Activated CD4-positive, alpha-beta T cell treated with anti-CD3 and anti-CD28 coated beads, Interleukin-10, Interleukin-2, amounts not matched to agents 100 ng/mL and 50 ng/mL, durations not matched to agents 16 hours and 8 hours (primary cell): Measurements from ENCODE around the gene ERC1.

Source experiments
- DNase-seq: peaks from one replicate; pipeline ENCODE4 v3.0.0-alpha.2; 2020

The ERC1 gene

DNA sequence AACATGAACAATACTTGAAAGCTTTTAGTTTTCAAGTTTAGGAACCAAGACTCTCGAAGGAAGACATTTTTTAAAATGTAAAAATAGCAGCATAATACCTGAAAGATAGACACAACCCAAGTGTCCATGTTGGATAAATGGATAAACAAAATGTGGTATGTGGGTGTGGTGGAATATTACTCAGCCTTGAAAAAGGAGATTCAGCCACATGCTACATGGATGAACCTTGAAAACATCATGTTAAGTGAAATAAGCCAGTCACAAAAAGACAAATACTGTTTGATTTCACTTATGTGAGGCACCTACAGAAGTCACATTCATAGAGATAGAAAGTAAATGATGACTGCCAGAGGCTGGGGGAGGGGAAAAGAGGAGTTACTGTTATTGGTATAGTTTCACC lies 374.7 kb downstream of the ERC1 start:
- DNase-seq = no peak

DNA sequence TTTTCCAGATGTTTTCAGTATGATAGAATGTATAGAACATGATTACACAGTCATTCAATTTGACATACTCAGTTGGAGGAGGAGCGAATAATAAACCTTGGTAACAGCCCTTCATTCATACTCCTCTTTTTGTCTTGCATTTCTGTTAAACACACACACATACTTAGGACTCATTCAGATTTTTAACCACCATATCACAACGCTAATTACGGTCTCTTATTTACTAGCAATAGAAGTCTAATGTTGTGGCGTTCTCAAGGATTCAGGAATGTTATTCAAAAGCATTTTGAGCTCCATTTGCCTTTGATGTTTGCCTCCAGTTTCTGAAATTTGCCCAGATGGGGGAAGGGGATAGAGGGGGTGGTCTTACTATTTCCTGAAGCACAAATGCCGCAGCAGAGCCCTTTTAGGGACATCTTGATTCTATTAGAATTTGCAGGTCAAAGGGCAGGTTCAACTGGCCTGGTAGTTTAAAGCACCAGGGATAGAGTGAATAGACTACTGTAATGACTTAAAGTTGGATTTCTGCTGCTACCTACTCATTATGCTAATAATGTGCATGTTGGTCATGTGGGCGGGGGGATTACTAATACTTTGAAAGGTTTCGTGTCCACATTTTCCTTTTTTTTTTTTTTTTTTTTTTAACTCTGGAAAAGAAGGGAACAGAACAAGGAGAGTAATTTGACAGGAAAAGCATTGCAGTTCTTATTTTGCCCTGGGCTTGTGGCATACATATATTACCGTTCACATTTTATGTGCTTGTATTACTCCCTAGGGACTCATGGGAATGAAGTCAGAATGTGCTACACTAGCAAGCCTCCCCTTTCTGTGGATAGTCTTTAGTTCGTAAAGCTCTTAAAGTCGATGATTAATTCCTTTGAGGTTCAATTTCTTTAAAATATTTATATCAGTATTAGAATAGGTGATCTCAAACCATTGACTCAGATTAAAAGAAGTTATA lies 376.6 kb downstream of the ERC1 start:
- DNase-seq = no peak

- no peak for DNase-seq
These were observed 378.4 kb downstream of the ERC1 start for GRCh38 chr12:1369460-1369859.

- DNase-seq = no peak
These were observed 379.0 kb downstream of the ERC1 start for GRCh38 chr12:1369938-1370500.

- no peak for DNase-seq
These were observed 383.1 kb downstream of the ERC1 start for GRCh38 chr12:1373901-1374735.

GRCh38 chr12:1375323-1375722 lies 384.3 kb downstream of the ERC1 start:
- no peak for DNase-seq

- DNase-seq = no peak
These were observed 386.1 kb downstream of the ERC1 start for GRCh38 chr12:1377117-1377516.

GRCh38 chr12:1377681-1378080 lies 386.7 kb downstream of the ERC1 start:
- DNase-seq = no peak

DNA sequence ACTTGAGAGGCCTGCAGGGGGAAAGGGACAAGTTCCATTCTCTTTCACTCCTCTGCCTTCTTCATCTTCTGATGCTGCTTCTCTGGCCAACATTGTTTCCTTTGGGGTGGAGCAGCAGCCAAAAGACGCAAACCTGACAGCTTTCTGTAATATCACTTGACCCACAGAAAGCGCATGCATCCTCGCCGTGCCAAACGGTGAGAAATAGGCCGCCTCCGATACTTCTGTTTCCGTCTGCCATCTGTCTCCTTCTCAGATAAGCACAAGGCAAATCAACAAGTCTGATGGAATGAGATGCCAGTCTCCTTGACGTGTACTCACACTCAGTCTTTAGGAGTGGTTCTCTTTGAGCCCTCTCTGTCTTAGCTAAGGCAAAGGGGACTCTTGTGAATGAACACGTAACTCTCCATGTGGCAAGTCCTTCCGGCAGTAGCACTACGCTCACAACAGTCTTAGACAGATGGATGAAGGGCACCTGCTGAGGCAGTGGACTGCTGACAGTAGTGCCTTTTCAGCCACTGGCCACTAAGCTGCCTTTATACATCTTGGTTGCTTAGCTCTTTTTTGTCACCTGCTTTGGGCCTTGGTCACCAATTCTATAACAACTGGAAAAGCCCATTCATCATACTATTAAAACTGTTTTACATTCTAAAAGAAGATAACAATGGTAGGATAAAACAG lies 389.3 kb downstream of the ERC1 start:
- DNase-seq = no peak

GRCh38 chr12:1382151-1382550 lies 391.1 kb downstream of the ERC1 start:
- no peak for DNase-seq

DNA sequence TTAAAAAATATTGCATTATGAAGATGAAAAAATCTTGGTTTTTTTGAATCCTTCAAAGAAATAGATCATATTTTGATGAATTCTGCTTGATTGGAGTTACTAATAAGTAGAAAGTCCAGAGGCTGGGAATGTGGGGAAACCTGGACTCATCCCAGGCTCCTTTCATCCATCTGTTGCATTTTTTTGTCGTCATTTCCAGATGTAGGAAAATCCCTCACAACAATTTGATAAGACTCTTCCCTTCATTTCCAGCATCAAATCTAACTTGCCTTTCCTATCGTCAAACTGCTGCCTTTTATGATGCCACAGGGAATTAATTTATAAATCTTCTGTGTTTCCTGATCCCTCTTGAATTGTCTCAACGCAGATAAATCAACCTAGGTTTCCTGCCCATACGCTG lies 391.8 kb downstream of the ERC1 start:
- no peak for DNase-seq

DNA sequence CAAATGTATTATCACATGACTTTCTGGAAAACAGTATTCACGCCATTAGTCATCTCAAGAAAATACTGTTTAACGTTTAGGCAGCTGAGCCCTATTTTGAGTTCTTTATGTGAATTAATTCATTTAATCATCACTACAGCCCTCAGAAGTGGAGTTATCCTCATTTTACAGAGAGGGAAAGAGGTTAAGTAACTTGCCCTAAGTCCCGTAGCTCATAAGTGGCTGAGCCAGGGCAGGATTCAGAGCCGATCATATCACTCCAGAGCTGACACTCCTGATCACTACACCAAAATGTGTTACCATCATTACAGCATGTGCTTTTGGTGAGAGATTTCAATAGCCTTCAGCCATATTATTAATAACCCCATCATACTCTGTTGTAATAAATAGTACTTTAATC lies 392.7 kb downstream of the ERC1 start:
- DNase-seq = peak; percentile 32

DNA sequence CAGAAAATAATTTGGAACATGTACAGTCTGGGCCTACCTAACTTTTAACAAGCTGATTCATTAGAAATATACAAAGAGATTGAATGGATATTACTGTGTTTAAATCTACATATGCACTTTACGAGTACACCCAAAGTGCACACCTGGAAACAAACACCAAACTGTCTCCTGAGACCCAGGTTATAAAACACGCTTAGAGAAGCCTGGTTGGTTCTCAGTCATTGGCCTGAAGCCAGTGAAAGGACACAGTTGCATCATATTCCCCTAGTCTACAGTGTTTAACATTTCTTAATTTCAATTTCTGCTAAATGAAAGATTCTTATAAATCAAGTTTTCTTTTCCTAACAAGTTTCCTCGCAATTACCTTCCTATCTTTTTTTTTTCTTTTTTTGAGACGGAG lies 393.9 kb downstream of the ERC1 start:
- no peak for DNase-seq

DNA sequence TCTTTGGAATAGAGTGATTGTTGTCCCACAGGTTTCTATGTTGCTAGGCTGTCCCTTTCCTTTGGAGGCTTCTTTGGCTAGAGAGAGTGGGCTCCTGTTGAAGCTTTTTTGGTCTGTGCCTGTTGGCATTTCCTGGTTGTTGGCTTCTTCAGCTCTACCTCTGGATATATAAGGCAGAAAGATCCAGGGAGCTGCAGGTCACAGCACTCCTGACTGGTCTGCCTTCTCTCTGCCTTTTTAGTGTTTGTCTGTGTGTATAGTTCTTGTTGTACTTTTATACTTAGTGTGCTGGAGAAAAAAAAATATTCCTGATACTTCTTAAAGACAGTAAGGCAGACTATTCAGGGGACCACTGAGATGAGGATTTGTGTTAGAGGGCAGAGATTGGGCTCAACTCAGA lies 400.7 kb downstream of the ERC1 start:
- DNase-seq = no peak

DNA sequence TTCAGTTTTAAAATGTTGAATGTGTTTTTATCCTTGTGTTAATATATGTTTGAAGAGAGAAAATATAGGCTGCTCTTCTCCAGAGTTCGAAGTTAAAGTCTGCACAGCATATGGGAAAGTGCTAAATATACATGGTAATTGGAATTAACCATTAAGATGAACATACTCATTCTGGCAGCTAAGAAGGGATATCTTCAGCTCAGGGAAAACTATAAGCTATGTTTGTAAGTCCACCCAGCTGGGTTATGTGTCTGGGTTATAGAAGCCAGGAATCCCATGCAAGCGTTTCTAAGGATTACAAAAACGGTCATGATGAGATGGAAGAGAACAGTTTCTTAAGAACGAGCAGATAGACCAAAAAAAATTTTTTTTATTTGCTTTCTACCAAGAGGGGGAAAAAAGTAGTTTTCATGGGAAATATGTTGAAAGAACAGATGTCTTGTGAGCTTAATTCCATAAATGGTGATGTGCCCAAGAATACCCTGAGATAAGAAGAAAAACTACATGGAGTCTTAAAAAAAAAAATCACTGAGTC lies 404.5 kb downstream of the ERC1 start:
- no peak for DNase-seq

DNA sequence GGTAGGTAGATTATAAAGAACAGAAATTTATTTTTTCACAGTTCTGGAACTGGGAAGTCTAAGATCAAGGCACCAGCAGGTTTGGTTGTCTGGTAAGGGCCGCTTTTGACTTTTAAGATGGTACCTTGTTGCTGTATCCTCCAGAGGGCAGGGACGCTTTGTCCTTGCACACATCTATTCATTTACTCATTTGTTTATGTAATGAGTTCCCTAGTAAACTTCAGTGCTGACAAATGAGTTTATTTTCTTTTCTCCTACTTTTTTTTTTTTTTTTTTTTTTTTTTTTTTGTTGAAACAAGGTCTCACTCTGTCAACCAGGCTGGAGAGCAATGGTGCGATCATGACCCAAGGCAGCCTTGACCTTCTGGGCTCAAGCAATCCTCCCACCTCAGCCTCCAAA lies 407.6 kb downstream of the ERC1 start:
- DNase-seq = no peak

- no peak for DNase-seq
These were observed 410.9 kb downstream of the ERC1 start for GRCh38 chr12:1401891-1402290.

DNA sequence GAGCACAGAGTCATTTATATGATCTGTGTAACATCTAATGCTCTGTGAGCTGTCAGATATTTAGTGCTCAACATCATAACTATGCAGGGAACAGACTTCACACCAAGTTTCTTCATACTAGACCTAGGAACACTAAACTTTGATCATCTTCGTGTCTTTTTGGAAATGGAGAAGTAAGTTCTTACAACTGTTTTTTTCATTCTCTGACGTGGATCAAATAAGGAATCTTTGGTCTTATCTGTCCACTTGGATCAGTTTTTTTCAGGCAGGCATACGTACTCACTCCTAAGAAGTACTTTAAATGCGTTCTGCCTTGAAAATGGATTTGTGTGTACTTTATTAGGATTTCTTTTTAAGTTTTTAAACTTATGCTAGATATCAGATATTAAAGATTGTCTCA lies 412.4 kb downstream of the ERC1 start:
- DNase-seq = no peak

GRCh38 chr12:1405619-1406018 lies 414.6 kb downstream of the ERC1 start:
- DNase-seq = no peak

- no peak for DNase-seq
These were observed 419.8 kb downstream of the ERC1 start for GRCh38 chr12:1410794-1411193.

DNA sequence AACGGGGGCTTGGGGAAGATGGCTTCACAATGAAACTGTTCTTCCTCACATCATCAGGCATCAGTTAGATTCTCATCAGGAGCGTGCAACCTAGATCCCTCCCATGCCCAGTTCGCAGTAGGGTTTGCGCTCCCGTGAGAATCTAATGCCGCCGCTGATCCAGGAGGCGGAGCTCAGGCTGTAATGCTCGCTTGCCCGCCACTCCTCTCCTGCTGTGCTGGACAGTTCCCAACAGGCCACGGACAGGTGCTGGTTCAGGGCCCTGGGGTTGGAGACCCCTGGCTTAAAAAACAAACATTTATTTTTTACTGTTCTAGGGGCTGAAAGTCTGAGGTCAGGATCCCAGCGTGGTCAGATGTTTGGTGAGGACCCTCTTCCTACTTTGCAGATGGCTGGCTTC lies 422.9 kb downstream of the ERC1 start:
- no peak for DNase-seq

- DNase-seq = no peak
These were observed 427.1 kb downstream of the ERC1 start for GRCh38 chr12:1418144-1418543.

GRCh38 chr12:1419849-1420371 lies 428.9 kb downstream of the ERC1 start:
- no peak for DNase-seq
